ENCODE results near the gene HS6ST1. TPM values are rescaled to one million over a fixed set of nuclear protein-coding genes. Genes with fewer than 3 reads are reported as not detected.

HS6ST1 gene
- total RNA-seq, 1 donor from 2014 or later, result 23.3 TPM

DNA sequence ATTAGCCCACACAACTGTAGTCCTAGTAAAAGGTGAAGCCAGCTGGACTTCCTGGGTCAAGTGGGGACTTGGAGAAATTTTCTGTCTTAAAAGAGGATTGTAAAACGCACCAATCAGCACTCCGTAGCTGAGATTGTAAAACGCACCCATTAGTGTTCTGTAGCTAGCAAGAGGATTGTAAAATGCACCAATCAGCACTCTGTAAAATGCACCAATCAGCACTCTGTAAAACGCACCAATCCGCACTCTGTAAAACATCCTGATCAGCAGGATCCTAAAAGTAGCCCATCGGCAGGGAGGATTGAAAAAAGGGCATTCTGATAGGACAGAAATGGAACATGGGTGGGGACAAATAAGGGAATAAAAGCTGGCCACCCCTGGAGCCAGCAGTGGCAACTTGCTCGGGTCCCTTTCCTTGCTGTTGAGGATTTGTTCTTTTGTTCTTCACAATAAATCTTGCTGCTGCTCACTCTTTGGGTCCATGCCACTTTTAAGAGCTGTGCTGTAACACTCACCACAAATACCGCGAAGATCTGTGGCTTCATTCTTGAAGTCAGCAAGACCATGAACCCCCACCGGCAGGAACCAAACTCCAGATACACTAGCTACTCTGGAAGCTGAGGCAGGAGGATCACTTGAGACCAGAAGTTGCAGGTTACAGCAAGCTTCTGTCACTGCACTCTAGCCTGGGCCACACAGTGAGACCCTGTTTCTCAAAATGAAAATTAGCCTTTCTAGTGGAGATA is 102.6 kb downstream of the HS6ST1 start:
- Mint-ChIP-seq H3K27ac (ENCODE audit: unreplicated experiment) (no peak overlapping the region), H3K9me3 (ENCODE audit: unreplicated experiment) (no peaks in the 10 kb centered on the region), H3K4me1 (ENCODE audit: unreplicated experiment) (no peaks in the 10 kb centered on the region), H3K4me3 (ENCODE audit: unreplicated experiment) (no peak overlapping the region), H3K27me3 (ENCODE audit: unreplicated experiment) (no peaks in the 10 kb centered on the region), H3K36me3 (ENCODE audit: low read depth, unreplicated experiment) (no peaks in the 10 kb centered on the region)
- DNase-seq (ENCODE audit: low spot score), result no peak
- TF ChIP-seq, protein P1, sequence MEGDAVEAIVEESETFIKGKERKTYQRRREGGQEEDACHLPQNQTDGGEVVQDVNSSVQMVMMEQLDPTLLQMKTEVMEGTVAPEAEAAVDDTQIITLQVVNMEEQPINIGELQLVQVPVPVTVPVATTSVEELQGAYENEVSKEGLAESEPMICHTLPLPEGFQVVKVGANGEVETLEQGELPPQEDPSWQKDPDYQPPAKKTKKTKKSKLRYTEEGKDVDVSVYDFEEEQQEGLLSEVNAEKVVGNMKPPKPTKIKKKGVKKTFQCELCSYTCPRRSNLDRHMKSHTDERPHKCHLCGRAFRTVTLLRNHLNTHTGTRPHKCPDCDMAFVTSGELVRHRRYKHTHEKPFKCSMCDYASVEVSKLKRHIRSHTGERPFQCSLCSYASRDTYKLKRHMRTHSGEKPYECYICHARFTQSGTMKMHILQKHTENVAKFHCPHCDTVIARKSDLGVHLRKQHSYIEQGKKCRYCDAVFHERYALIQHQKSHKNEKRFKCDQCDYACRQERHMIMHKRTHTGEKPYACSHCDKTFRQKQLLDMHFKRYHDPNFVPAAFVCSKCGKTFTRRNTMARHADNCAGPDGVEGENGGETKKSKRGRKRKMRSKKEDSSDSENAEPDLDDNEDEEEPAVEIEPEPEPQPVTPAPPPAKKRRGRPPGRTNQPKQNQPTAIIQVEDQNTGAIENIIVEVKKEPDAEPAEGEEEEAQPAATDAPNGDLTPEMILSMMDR (IDR thresholded peaks at IDR 0.05; ENCODE audit: unreplicated experiment), result no peak

Other genes starting within 250 kb of the HS6ST1 start
- 102 TPM for gene UGGT1, start 227.7 kb downstream of the HS6ST1 start, total RNA-seq (ENCODE audit: unreplicated experiment)